ENCODE measurements around the gene CYB561D2.

DNA sequence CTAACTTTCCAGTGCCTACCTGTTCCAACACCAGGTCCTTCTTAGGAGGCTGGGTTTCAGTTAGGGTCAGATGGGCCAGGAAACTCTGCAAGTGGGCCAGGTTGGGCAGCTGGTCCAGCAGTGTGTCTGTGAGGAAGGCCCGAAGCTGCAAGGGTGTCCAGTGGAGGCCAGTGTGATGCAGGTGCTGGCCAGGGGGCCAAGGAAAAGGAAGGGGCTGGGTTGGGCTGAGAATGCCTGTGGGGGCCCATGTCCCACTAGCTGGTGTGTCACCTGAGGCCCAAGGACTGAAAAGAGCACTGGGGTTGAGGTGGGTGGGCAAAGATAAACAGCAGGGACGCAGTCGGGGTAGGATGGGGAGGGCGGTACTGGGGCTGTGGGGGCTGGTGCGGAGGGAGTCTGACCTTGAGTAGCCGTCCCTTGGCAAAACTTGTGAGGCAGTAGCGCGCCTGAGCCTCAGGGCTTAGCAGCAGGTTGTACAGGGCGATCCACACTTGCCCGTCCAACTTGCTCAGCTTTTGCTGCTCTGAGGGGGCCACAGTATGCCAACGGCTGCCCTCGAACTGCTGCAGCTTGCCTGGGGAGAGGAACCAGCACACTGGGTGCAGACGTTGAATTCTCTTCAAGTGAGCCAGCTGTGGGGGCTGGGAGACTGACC lies 8.5 kb upstream of the CYB561D2 start:
- TF ChIP-seq, protein P1, sequence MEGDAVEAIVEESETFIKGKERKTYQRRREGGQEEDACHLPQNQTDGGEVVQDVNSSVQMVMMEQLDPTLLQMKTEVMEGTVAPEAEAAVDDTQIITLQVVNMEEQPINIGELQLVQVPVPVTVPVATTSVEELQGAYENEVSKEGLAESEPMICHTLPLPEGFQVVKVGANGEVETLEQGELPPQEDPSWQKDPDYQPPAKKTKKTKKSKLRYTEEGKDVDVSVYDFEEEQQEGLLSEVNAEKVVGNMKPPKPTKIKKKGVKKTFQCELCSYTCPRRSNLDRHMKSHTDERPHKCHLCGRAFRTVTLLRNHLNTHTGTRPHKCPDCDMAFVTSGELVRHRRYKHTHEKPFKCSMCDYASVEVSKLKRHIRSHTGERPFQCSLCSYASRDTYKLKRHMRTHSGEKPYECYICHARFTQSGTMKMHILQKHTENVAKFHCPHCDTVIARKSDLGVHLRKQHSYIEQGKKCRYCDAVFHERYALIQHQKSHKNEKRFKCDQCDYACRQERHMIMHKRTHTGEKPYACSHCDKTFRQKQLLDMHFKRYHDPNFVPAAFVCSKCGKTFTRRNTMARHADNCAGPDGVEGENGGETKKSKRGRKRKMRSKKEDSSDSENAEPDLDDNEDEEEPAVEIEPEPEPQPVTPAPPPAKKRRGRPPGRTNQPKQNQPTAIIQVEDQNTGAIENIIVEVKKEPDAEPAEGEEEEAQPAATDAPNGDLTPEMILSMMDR (IDR thresholded peaks at IDR 0.05) = no peak
- no peak for TF ChIP-seq POLR2A (IDR thresholded peaks at IDR 0.05)

Measured in upper lobe of left lung (tissue), 4 donors.